Lower leg skin (tissue), 4 donors: ENCODE measurements around the gene PRAMEF14. TPM values are rescaled to one million over a fixed set of nuclear protein-coding genes. Genes with fewer than 3 reads are reported as not detected.
"Not testable (repeated sequence)": the region's sequence is repeated elsewhere in the genome, so short reads cannot be mapped to it uniquely, and the experiment has no call there.

Experiments used
- DNase-seq, 2 donors: peaks; one replicate each; pipeline ENCODE4 v3.0.0-alpha.2; 2019; ENCODE audit warnings: low spot score in 2 of 2
- H3K4me3 ChIP-seq: fragments of 200-600 bp; sonication (generic); 2 replicates; pipeline ENCODE4 v1.5.1; 2017; ENCODE audit warnings: mild to moderate bottlenecking, low read depth; ENCODE audit not compliant: poor library complexity, severe bottlenecking
- WGBS, 2 donors: methylation state at CpG; one replicate each; pipeline ENCODE4 v1.1.5; 2018; 5-methylcytosine and 5-hydroxymethylcytosine counted together
- intact Hi-C: fragments of 100-400 bp; cut with DNase I; formaldehyde crosslinking; loops from one replicate; pipeline ENCODE4 v1.15.0; 2023; ENCODE audit warnings: low total_unique reads
- total RNA-seq, 4 donors: library from RNA; depleted of rRNA; stranded (reverse); fragments of >200 nt; gene quantifications; one replicate each; pipeline ENCODE4 v1.1.0, GENCODE V29; 2016

PRAMEF14 gene
- not detected for total RNA-seq

DNA sequence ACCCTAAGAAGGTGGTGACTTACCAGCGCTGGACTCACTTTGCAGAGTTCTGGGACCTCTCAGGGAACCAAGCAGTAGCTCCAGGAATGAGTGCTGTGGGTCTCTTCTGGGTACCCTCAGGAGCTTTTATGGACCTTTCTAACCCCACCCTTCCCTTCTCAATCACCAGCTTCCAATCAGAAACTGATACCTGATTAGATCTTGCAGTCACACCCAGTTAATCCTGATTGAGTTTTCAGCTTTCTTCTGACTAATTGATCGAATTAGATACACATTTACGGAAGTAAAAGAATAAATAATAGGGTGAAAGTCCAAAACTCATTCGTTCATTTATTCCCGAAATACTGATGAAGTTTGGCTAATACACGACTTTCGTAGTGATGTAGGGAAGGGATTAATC is at the start of gene PRAMEF14:
Gene PRAMEF14 (minus strand): TSS at position 101 of the 400 bp plus-strand sequence. CDS start 1,820 bp downstream, outside the sequence.
- 70 to 81% methylated on average over 6 to 7 of the region's 7 CpGs for WGBS, 2 donors
- intact Hi-C loops, DNase-seq, H3K4me3 ChIP-seq: not testable (repeated sequence)

- 95 to 96% methylated on average over 13 to 22 of the region's 22 CpGs for WGBS, 2 donors
- DNase-seq = not testable (repeated sequence)
These were observed 48.4 kb upstream of the PRAMEF14 start for GRCh38 chr1:13395311-13395710.

DNA sequence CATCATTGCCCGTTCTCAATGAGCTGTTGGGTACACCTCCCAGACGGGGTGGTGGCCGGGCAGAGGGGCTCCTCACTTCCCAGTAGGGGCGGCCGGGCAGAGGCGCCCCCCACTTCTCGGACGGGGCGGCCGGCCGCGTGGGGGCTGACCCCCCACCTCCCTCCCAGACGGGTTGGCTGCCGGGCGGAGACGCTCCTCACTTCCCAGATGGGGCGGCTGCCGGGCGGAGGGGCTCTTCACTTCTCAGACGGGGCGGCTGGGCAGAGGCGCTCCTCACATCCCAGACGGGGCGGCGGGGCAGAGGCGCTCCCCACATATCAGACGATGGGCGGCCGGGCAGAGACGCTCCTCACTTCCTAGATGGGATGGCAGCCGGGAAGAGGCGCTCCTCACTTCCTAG is 47.8 kb upstream of the PRAMEF14 start:
- WGBS, 2 donors = 95 to 97% methylated on average over 19 to 32 of the region's 32 CpGs
- DNase-seq, H3K4me3 ChIP-seq, intact Hi-C loops: not testable (repeated sequence)

More at GRCh38 chr1:13395311-13395710, 48.4 kb upstream of the PRAMEF14 start:
- intact Hi-C loops, H3K4me3 ChIP-seq: not testable (repeated sequence)

GRCh38 chr1:13393004-13393403 is 46.1 kb upstream of the PRAMEF14 start:
- H3K4me3 ChIP-seq, DNase-seq, intact Hi-C loops: not testable (repeated sequence)
- WGBS, 2 donors = 70 to 75% methylated on average over 7 of the region's 7 CpGs

DNA sequence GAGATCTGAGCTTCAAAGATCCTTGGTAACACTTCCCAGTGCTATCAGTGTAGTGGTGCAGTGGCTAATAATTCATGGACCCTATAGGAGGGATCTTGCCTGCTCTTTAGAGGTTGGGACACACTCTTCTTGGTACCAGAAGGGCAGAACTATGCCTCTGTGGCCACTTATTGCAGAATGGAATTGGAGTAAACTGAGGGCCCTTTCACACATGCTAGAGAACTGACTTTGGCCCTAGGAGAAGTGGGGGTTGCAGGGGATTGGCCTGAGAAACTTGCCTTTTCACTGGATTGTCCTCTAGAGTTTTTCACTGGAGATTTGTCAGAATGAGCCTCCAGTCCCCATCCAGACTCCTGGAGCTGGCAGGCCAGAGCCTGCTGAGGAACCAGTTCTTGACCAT is 42.4 kb upstream of the PRAMEF14 start, which contains the start of gene PRAMEF17:
Gene PRAMEF17 (plus strand): TSS at position 301 of the 400 bp plus-strand sequence. CDS start 26 bp downstream, at position 327.
- DNase-seq, intact Hi-C loops, H3K4me3 ChIP-seq: not testable (repeated sequence)

DNA sequence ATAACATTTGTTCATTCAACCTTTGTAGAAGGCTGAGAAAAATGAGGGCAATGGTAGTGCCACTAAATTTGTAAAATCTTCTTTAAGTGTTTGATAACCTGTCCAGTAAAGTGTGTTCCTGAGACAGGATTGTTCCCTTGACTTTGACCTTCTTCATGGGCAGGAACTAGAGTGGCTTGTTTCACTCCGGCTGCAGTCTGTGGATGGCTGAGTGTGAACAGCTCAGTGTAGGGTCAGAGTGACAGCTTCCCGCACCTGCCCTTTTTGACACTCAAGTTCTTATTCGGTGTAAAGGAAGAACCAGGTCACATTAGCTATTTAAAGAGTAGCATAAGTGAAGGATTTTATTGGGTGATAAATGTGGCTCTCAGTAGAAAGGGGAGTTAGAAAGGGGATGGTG is 33.4 kb upstream of the PRAMEF14 start:
- H3K4me3 ChIP-seq, intact Hi-C loops, DNase-seq: not testable (repeated sequence)
- 79 to 85% methylated on average over 3 of the region's 3 CpGs for WGBS, 2 donors

DNA sequence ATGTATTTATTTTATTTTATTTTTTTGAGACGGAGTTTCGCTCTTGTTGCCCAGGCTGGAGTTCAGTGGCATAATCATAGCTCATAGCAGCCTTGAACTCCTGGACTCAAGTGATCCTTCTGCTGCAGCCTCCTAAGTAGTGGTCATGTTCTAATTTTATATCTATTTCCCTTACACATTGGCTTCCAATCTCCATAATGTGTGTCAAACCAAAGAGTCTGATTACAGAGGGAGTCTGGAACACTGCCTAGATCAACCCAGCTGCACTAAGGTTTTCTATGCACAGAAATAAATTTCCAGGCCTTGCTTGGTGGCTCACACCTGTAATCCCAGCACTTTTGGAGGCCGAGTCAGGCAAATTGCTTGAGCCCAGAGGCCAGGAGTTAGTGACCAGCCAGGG is 32.0 kb upstream of the PRAMEF14 start:
- H3K4me3 ChIP-seq, DNase-seq, intact Hi-C loops: not testable (repeated sequence)
- WGBS, 2 donors = 80 to 93% methylated on average over 3 of the region's 3 CpGs

GRCh38 chr1:13368544-13368943 is 21.6 kb upstream of the PRAMEF14 start:
- DNase-seq, intact Hi-C loops, H3K4me3 ChIP-seq: not testable (repeated sequence)
- WGBS, 2 donors = 81 to 83% methylated on average over 4 of the region's 4 CpGs

- intact Hi-C loops, H3K4me3 ChIP-seq, DNase-seq: not testable (repeated sequence)
- WGBS, 2 donors = 87 to 90% methylated on average over 3 of the region's 3 CpGs
These were observed 19.6 kb upstream of the PRAMEF14 start for GRCh38 chr1:13366536-13366935.

DNA sequence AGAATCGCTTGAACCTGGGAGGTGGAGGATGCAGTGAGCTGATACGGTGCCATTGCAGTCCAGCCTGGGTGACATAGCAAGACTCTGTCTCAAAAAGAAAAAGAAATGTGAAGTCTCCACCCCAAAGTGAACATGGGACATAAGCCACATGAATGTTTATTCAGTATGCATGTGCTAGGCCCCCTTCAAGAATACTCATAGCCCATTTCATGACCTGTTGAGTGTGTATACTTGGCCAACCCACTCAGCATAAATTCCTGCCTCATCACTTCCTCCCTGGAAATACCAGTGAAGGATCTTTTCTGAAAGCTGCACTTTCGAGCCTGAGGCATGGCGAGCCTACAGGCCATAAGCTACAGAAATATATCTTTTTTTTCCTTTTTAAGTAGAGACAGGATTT is 18.0 kb upstream of the PRAMEF14 start:
- intact Hi-C loops, H3K4me3 ChIP-seq, DNase-seq: not testable (repeated sequence)
- 90 to 91% methylated on average over 4 of the region's 4 CpGs for WGBS, 2 donors

- H3K4me3 ChIP-seq, intact Hi-C loops, DNase-seq: not testable (repeated sequence)
- WGBS, 2 donors = 67 to 75% methylated on average over 1 of the region's 7 CpGs
These were observed 15.4 kb upstream of the PRAMEF14 start for GRCh38 chr1:13362364-13362763.

DNA sequence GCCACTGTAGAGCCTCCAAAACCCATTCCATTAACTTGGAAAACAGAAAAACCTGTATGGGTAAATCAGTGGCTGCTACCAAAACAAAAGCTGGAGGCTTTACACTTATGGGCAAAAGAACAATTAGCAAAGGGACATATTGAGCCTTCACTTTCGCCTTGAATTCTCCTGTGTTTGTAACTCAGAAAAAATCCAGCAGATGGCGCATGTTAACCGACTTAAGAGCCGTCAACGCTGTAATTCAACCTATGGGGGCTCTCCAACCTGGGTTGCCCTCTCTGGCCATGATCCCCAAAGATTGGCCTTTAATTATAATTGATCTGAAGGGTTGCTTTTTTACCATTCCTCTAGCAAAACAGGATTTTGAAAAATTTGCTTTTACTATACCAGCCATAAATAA is 9.8 kb upstream of the PRAMEF14 start:
- intact Hi-C loops = loop anchor here (5.0 kb wide), 1 partner anchor 181 kb away; no protein-coding TSS in a partner anchor
- WGBS, 2 donors = 0 to 5% methylated on average over 5 of the region's 5 CpGs
- H3K4me3 ChIP-seq = not testable (repeated sequence)
- DNase-seq = peak; percentile 4 to 26

GRCh38 chr1:13354475-13354874 is 7.5 kb upstream of the PRAMEF14 start:
- no CpG with 5 or more reads among the region's 9 CpGs for WGBS, 2 donors
- DNase-seq, H3K4me3 ChIP-seq, intact Hi-C loops: not testable (repeated sequence)

- DNase-seq = peak in 1 of 2 donors; percentile 56
- WGBS, 2 donors = 92 to 93% methylated on average over 8 of the region's 8 CpGs
- H3K4me3 ChIP-seq, intact Hi-C loops: not testable (repeated sequence)
These were observed 6.5 kb upstream of the PRAMEF14 start for GRCh38 chr1:13353476-13353875.

GRCh38 chr1:13342496-13342895 is 4.4 kb downstream of the PRAMEF14 start:
- DNase-seq = peak in 1 of 2 donors; percentile 57
- 80 to 82% methylated on average over 8 of the region's 8 CpGs for WGBS, 2 donors
- intact Hi-C loops, H3K4me3 ChIP-seq: not testable (repeated sequence)

GRCh38 chr1:13315281-13315680 is 31.7 kb downstream of the PRAMEF14 start, which contains the start of gene PRAMEF15:
PRAMEF15 (plus strand) TSS chr1:13315581; CDS start chr1:13318408, 2,827 bp downstream.
- DNase-seq, intact Hi-C loops, H3K4me3 ChIP-seq: not testable (repeated sequence)
- 51 to 58% methylated on average over 3 to 4 of the region's 4 CpGs for WGBS, 2 donors
